Left renal pelvis (tissue), 4 donors: ENCODE measurements around the gene UBE2D3. TPM values are rescaled to one million over a fixed set of nuclear protein-coding genes. Genes with fewer than 3 reads are reported as not detected.
A peak's percentile ranks its signal among the peaks of the same experiment; 100 is the strongest.
"Not testable (repeated sequence)": the region's sequence is repeated elsewhere in the genome, so short reads cannot be mapped to it uniquely, and the experiment has no call there.

Experiments used
- DNase-seq, 4 donors: peaks; one replicate each; pipeline ENCODE4 v3.0.0-alpha.2; 2013; ENCODE audit warnings: low read depth in 4 of 4, low spot score in 3 of 4
- polyA plus RNA-seq, 4 donors: library from polyadenylated mRNA; unstranded; fragments of 120-200 nt; gene quantifications; one replicate each; pipeline ENCODE4 v1.2.1, GENCODE V29; 2013; ENCODE audit not compliant: insufficient read length in 4 of 4

Gene UBE2D3
- polyA plus RNA-seq = 100 to 1,000 TPM; 267 to 376 (median 302) TPM

GRCh38 chr4:102826890-102827673, at the start of gene UBE2D3:
TSS of gene UBE2D3 (minus strand) at chr4:102827551. CDS start at chr4:102826508, 1,043 bp downstream.
- DNase-seq = peak; percentile 88 to 94 (median 90)

DNA sequence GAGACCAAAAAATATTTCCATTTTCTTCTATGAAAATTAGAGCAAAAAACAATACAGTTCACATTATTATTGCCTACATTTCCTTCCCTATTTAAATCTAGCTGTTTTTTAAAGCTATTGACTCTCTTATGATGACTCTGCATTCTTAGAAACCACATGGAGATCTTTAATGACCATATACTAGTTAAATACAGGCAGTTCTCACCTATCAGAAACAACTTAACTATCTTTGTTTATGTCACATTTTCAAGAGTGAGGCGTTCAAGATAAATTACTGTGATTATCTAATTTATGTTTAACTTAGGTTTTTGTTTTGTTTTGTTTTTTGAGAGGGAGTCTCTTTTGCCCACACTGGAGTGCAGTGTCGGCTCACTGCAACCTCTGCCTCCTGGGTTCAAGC, 44.4 kb upstream of the UBE2D3 start:
- DNase-seq = no peak

GRCh38 chr4:102869569-102870197, 42.3 kb upstream of the UBE2D3 start:
- peak in 1 of 4 donors; percentile 44 for DNase-seq

DNA sequence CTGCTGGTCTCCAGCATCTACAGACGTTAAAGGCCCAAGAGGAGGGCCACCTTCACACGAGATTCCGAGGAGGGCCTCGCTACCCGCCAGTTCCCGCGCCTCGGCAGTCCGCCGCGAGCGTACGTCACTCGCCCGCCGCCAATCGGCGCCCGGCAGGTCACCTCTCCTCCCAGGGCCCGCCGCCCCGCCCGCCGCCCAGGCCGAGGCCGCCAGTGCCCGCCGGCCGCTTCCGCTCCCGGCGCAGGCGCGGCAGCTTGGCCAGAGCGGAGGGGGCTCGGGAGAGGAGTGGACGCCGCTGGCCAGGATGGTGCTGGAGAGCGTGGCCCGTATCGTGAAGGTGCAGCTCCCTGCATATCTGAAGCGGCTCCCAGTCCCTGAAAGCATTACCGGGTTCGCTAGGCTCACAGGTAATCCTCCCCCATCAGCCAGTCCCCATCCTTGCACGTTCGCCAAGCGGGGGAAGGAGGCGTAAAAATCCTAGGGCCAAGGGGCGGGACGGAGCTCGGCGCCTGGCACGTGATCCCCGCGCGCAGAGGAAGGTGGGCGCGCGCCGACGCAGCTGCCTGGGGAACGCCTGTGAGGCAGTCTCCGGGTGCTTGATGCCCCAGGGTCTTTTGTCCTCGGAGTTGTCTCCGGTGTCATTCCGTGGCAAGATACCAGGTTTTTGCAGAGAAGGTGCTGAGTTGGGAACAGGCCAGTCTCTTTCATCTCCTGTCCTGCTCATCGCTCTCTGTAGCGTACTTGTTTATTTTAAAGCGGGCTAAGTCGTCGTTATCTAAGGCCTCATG, 41.6 kb upstream of the UBE2D3 start, which contains the start of gene CISD2:
Gene CISD2 (plus strand): TSS at position 212 of the 788 bp plus-strand sequence. CDS start 93 bp downstream, at position 305.
- peak; percentile 81 to 91 (median 84) for DNase-seq

GRCh38 chr4:102868153-102868780, 40.9 kb upstream of the UBE2D3 start:
- peak in 1 of 4 donors; percentile 12 for DNase-seq

- no peak for DNase-seq
Observed at GRCh38 chr4:102867278-102868152, 40.2 kb upstream of the UBE2D3 start.

DNA sequence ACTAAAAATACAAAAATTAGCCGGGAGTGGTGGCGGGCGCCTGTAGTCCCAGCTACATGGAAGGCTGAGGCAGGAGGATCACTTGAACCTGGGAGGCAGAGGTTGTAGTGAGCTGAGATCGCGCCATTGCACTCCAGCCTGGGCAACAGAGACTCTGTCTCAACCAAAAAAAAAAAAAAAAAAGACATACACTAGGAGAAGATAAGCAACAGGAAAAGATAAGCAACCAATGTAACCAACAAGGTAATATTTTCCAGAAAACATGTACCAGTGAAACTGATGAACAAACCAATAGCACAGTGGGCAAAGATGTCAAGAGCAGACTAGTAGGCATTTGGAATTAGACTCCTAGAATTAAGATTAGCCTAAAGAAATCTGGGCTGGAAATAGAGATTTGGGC, 38.0 kb upstream of the UBE2D3 start:
- not testable (repeated sequence) for DNase-seq

GRCh38 chr4:102862747-102863146, 35.4 kb upstream of the UBE2D3 start:
- DNase-seq = no peak

- DNase-seq = no peak
Observed at GRCh38 chr4:102862016-102862415, 34.7 kb upstream of the UBE2D3 start.

DNA sequence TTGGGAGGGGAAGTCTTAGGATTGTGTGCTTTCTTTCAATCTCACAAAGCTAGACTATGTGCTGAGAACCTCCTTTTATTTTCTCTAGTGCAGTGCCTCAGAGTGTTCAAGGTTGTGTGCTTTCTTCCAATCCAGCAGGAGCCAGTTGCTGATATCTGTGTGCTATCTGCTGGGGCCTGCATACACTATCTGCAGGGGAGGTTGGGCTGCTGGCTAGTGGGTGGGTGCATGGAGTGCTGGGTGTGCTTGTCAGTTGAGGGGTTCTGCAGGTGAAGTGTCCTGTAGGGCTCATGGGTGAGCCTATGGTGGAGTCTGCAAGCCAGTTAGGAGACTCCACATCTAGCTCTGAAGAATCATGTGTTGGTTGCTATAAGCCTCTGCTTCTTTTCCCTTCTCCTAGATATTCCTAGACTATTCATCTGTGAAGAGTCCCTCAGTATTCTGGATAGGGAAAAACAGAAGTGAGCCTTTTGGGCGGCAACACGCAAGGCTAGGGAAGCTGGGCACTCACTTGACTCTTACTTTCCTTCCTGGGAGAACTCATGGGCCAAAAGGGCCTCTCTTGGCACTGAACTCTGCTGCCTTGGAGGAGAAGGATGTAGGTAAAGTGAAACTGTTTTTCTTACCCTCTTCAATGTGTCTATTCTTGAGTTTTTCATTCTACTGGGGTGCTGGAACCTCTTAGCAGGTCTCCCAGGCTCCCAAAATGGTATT, 33.4 kb upstream of the UBE2D3 start:
- DNase-seq = no peak

DNA sequence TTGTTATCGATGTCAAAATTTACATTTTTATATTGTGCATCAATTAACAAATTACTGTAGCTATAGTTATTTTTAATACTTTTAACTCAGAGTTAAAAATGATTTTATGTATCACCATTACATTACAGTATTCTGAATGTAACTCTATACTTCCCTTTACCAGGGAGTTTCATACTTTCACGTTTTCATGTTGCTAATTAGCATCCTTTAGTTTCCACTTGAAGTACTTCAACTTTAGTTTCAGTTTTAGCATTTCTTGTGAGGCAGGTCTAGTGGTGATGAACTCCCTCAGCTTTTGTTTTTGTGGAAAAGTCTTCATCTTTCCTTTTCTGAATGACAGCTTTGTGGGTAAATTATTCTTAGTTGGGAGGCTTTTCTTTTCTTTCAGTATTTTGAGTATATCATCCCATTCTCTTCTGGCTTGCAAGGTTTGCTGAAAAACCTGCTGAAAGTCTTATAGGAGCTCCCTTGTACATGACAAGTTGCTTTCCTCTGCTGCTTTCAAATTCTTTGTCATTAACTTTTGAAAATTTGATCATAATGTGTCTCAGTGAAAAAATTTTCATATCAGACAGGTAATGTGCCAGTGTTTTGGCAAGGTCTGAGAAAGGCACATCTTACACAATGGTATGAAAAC, 31.6 kb upstream of the UBE2D3 start:
- no peak for DNase-seq

- DNase-seq = no peak
Observed at GRCh38 chr4:102850370-102850769, 23.0 kb upstream of the UBE2D3 start.

DNA sequence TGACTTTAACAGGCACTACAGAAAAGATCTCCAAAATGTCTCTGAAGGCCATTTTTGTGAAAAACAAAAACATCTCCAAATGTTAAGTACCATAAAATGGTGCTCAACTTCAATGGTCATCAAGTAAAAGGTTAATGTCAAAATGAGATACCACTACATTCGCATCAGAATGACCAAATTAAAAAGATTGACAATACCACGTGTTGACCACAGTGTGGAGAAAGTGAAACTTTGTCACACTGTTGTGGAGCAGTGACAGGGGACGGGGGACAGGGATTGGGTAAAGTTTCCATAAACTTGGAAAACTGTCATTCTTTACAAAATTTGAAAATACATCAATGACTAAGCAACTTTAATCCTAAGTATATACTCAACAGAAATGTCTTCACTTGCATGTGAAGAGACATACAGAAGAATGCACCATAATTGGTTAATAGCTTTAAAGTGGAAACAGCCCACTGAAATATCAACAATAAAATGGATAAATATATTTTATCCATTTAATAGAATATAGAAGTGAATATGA, 22.3 kb upstream of the UBE2D3 start:
- no peak for DNase-seq

- no peak for DNase-seq
Observed at GRCh38 chr4:102847687-102848086, 20.3 kb upstream of the UBE2D3 start.

GRCh38 chr4:102843938-102844337, 16.6 kb upstream of the UBE2D3 start:
- no peak for DNase-seq

DNA sequence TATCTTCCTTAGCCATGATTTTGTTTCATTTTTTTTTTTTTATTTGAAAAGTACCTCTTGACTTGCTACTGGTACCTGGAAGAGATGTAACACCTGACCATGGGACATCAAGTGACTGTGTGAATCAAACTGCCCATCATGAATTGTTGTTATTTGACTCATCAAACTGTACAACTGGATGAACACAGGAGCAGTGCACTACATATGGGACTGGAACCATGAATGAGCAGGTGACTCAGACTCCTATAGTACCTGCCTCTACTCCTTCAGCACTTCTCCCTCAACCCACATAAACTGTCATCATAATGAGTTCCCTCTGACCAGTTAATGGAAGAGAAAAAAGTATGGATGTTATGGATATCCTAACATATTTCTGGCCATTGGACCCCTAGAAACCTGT, 15.9 kb upstream of the UBE2D3 start:
- no peak for DNase-seq

DNA sequence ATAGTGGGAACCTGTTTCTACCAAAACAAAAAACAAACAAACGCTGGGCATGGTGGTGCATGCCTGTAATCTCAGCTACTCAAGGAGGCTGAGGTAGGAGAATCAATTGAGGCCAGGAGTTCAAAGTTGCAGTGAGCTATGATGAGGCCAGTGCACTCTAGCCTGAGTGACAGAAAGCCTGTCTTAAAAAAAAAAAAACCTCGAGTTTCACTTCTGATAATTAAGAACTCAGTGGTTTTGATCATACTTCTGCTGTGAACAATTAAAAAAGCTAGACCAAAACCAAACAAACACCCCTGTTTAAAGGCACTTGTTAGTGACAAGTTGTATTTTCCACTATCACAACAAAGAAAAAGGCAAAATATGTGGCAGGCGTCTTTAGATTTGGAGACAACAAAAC, 15.0 kb upstream of the UBE2D3 start:
- DNase-seq = no peak

- DNase-seq = no peak
Observed at GRCh38 chr4:102836596-102836995, 9.2 kb upstream of the UBE2D3 start.
